ENCODE results near the gene WNT7B.
A peak's percentile ranks its signal among the peaks of the same experiment; 100 is the strongest.

WNT7B gene

DNA sequence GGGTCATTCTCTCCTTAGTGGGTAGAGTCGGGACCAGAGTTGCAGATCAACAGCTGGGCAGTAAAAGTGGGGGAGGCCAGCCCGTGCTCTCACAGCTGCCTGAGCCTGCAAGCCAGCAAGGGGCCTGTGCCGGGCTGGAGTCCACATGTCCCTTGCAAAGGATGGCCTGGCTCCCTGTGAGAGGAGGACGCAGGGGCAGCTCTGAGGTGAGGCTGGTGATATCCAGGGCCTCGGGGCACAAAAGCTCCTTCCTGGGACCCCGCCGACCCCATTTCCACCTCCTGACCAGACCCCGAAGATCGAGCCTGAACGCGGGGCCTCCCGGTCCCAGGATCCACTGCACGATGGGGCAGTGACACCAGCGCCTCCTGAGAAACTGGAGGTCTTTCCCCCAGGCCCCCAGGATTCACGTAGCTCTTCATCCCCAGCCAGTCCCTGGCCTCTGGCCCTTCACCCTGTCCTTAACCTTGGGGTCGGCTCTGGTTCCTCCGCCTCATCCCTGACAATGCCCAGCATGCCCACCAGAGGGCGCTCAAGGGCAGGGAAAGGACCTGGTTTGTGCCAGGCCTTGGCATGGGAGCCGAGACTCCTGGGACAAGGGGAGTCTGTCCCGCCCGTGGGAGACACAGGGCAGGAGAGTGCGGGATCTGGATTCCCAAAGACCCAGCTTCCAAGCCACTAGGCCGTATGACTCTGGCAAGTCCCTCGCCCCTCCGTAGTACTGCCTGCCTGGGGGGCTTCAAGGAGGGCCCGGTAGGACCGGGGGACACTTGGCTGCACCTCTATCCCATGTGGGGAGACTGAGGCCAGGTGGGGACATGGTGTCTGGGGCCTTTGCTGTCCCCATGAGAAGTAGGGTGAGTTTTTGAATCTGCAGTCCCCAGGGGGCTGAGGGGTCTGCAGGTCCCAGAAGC, 17.8 kb upstream of the WNT7B start:
- peak; percentile 61 for DNase-seq

DNA sequence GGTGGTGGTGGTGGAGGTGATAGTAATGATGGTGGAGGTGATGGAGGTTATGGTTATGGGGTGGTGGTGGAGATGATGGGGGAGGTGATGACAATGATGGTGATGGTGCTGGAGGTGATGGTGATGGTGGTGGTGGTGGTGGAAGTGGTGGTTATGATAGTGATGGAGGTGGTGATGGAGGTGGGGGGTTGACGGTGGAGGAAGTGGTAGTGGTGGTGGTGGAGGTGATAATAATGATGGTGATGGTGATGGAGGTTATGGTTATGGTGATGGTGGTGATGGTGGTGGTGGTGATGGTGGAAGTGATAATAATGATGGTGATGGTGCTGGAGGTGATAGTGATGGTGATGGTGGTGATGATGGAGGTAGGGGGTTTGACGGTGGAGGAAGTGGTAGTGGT, 16.9 kb upstream of the WNT7B start:
- DNase-seq, result no peak

- no peak for DNase-seq
Observed at GRCh38 chr22:45993143-45993692, 16.3 kb upstream of the WNT7B start.

- DNase-seq, result no peak
Observed at GRCh38 chr22:45992737-45993136, 15.8 kb upstream of the WNT7B start.

- no peak for DNase-seq
Observed at GRCh38 chr22:45991098-45991497, 14.1 kb upstream of the WNT7B start.

- DNase-seq, result no peak
Observed at GRCh38 chr22:45987136-45987861, 10.3 kb upstream of the WNT7B start.

DNA sequence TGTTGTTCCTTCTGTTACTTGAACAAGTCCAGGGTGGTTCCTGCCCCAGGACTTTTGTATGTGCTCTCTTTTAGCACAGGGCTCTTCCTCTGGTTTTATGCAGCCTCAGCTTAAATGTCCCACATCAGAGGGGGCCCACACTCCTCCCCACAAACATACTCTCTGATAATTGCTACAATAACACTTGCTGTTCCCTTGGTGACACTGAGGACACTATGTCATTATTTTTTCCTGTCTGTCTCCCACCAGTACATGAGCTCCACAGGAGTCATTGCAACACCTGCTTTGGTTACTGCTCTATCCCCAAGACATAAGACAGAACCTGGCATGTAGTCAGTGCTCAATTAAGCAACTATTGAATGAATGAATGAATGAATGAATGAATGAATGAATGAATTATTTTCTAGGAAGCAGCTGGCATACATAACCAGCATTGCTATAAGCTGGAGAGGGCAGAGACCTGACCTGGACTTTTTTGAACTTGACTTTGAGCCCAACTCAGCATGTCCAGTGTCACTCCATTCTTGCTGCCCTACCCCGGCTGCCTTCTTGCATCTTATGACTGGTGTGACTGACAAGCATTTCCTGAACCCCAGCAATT, 7.5 kb upstream of the WNT7B start:
- no peak for DNase-seq

DNA sequence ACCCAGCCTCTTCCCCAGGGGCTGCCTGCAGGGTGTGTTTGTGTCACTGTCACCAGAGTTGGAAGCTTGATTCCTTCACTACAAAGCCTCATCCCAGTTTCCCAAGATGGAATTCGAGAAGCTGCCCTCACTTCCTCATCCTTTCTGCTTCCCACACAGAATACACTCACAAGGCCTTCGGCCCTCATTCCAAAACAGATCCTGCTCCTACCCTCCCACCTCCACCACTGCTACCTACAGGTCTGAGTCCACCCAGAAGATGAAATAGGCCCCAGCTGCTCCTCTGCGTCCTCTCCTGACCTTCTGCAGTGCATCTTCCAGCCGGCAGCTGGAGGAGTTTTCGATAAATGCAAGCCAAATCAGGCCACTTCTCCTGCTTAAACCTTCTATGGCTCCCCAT, 6.8 kb upstream of the WNT7B start:
- DNase-seq, result no peak

- no peak for DNase-seq
Observed at GRCh38 chr22:45980761-45981160, 3.8 kb upstream of the WNT7B start.

GRCh38 chr22:45980268-45980570, 3.3 kb upstream of the WNT7B start:
- DNase-seq, result no peak

DNA sequence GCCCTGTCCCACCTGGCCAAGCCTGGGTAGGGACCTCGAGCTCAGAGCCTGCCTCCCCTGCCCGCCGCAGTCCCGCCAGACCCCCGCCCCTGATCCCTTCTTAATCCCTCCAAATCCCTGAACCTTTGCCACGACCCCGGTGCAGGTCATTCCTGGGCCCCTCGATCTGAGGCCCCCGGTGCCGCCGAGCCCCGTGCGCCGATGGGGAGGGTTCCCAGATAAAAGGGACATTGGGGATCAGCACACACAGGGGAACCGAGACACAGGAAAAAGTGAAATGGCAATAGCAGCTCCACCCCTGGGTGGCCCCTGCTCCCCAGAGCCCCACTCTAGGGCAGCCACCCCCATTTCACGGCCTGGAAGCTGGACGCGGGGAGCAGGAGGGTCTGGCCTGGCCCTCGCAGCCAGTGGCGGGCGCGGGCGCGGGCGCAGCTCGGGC, 1.3 kb upstream of the WNT7B start:
- DNase-seq, result no peak

- DNase-seq, result no peak
Observed at GRCh38 chr22:45977551-45978274, 751 bp upstream of the WNT7B start.

GRCh38 chr22:45976254-45977002, 534 bp downstream of the WNT7B start:
- DNase-seq, result no peak

GRCh38 chr22:45975164-45976161, 1.5 kb downstream of the WNT7B start:
- DNase-seq, result no peak

DNA sequence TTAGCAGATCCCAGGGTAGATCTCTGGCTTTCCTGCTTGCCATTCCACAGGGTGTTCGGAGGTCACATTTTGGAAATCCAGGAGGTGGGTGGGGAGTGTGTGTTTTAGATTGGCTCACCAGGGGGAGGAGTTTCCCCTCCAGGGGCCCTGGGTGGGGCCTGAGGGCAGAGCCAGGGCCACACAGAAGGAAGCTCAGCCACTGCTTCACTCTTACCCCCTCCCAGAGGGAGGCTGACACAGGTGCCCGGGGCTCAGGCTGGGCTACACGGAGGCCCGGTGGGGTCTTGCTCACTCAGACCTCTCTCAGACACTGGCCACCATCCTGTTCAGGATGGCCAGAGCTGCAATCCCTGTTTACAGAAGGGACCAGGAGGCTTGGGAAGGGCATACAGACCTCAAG, 2.5 kb downstream of the WNT7B start:
- no peak for DNase-seq

DNA sequence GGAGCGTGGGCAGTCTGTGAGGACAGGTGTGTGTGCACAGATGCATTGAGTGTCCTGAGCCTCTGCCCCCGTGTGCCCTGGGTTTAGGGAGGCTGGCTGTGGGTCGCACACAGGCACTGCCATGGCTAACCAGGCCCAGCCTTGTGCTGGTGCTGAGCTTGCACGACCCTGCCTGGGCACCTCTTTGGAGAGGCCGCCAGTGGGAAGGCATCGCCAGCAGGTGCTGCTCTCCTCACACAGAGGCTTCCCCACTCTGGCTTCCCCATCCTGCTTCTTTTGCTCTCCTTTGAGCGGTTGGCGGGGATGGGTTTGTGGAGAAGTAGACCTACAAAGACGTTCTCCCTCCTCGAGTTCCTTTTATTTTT, 4.1 kb downstream of the WNT7B start:
- DNase-seq, result no peak

GRCh38 chr22:45972091-45972888, 4.7 kb downstream of the WNT7B start:
- DNase-seq, result no peak

GRCh38 chr22:45971408-45972028, 5.4 kb downstream of the WNT7B start:
- no peak for DNase-seq

DNA sequence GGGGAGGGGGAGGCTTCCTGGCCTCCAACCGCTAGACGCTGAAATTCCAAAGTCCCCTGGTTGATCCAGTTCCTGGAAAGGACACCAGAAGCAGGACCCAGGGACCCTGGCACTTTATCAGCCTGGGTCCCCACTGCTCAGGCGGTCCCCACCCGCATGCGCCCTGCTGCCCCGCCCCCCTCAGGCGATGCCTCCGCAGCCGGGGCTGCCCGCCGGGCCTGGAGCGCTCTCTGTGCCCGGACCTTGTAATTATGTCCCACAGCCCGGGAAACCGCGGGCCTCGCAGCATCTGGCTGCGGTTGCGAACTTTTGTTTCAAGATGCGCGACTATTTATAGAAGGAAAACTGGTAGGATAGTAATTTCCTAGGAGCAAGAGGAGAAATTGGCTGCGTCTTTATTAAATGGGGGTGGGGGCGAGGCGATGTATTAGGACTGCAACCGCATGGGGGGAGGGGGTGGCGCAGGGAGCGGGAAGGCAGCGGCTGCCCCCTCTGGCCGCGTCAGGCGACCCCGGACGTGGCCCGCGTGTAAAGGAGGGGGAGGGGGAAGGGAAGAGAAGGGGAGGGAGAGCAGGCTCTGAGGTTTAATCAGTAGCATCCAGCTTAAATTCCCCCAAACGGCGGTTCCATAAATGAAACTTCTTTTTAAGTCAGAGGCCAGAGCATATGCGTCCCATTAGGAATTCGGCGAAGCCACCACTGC, 6.1 kb downstream of the WNT7B start:
- DNase-seq, result no peak

All from activated effector memory CD4-positive, alpha-beta T cell treated with Interleukin-2 at 50 U/mL for 16 hours (primary cell).